SIG-M5 treated with dmso at 0.1 percent for 504 hours (cell line): ENCODE results near the gene PHKA2.
"Not testable (repeated sequence)": the region's sequence is repeated elsewhere in the genome, so short reads cannot be mapped to it uniquely, and the experiment has no call there.

ENCODE experiments used
- DNase-seq: peaks from one replicate; lab custom pipeline; 2025; ENCODE audit not compliant: unreplicated experiment; lab: John Stamatoyannopoulos, UW

PHKA2 gene

GRCh38 chrX:18872621-18873020 lies 111.3 kb downstream of the PHKA2 start:
- DNase-seq = no peak

GRCh38 chrX:18871970-18872369 lies 111.9 kb downstream of the PHKA2 start:
- no peak for DNase-seq

DNA sequence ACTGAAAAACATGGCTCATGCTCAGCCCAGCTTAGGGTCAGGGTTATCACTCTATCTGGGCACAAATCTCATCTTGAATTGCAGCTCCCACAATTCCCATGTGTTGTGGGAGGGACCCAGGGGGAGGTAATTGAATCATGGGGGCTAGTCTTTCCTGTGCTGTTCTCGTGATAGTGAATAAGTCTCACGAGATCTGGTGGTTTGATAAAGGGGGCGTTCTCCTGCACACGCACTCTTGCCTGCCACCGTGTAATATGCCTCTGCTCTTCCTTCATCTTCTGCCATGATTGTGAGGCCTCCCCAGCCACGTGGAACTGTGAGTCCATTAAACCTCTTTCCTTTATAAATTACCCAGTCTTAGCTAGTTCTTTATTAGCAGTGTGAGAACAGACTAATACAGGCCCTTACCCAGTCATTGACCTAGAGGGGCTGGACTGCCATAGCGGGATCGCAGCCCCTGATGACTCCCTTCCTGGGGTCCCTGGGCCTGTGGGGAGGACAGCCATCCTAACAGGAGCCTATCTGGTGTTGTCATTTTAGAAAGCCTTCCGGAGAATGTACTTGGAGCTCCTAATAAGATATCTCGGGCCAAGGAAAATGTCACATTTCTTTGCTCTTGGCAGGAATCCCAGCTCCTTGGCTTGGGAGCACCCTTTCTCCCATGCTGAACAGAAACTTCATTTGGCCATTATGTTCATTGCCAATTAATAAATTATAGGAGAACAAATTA lies 112.6 kb downstream of the PHKA2 start:
- no peak for DNase-seq

- no peak for DNase-seq
Measured at GRCh38 chrX:18864390-18864920, 119.5 kb downstream of the PHKA2 start.

DNA sequence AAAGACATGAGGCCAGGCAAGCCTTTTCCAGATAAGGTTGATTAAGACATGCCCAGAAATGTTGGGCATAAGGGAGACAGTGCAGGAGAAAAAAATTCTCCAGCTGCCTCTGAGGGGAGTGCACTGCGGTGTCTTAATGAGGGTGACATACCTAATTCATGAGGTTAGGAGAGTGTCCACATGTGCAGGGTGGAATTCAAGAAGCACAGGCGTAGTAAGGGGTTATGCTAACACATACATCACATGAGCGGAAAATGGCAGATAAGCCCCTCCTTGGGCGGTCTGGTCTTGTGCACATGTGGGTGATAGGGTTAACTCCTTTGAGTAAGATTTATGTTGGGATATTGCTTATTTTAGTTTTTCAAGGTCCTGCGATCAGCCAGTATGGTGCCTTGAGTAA lies 122.4 kb downstream of the PHKA2 start:
- no peak for DNase-seq

DNA sequence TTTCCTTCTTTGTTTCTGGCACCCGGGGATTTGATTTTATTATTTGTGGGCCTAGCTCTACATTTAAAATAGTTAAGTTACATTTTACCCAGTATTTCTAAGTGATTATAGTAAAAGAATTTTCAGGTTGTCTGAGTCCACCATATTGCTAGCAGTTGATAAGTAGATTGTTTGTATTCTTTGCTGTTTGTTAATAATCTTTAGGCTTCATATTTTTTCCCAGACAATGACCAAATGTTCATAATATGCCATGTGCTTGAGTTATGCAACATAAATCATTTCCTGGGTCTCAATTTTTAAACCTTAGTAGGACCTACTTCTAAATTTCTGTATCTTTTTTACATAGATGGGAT lies 127.3 kb downstream of the PHKA2 start:
- DNase-seq = no peak

GRCh38 chrX:18855919-18856644 lies 127.8 kb downstream of the PHKA2 start:
- DNase-seq = no peak

DNA sequence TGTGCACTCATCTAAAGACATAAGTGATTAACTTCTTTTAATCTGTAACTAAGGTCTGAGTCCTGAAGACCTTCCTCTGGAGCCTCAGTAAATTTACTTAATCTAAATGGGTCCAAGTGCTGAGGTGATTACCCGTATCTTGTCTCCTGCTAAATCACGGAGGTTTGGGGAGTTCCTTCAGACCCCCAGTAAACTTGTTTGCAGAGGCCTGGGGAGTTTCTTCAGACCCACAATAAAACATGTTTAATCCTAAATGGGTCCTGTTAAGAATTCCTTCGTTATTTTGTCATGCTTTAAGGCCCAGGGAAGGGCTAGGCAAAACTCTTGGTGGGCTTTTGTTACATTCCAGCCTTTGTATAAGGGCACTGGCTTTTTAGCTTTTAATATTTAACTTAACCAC lies 136.0 kb downstream of the PHKA2 start:
- DNase-seq = not testable (repeated sequence)
